ENCODE measurements around the gene RFX2.
"Not testable (repeated sequence)": the region's sequence is repeated elsewhere in the genome, so short reads cannot be mapped to it uniquely, and the experiment has no call there.

RFX2 gene

GRCh38 chr19:5964816-5965565, 145.3 kb downstream of the RFX2 start:
- DNase-seq, result no peak

GRCh38 chr19:5963855-5964254, 146.4 kb downstream of the RFX2 start:
- DNase-seq, result no peak

DNA sequence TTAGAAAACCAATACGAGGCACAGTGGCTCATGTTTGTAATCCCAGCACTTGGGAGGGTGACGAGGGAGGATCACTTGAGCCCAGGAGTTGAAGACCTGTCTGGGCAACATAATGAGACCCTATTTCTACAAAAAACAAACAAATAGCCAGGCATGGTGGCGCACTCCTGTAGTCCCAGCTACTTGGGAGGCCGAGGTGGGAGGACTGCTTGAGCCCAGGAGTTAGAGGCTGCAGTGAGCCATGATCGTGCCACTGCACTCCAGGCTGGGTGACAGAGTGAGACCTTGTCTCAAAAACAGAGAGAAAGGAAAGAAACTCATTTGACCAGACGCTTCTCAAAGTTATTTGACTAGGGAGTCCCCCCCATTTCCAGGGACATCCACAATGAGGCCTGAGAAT, 147.0 kb downstream of the RFX2 start:
- DNase-seq, result not testable (repeated sequence)

- DNase-seq, result peak; percentile 77
These were observed 148.0 kb downstream of the RFX2 start for GRCh38 chr19:5961969-5962945.

- DNase-seq, result not testable (repeated sequence)
These were observed 148.7 kb downstream of the RFX2 start for GRCh38 chr19:5961641-5961968.

DNA sequence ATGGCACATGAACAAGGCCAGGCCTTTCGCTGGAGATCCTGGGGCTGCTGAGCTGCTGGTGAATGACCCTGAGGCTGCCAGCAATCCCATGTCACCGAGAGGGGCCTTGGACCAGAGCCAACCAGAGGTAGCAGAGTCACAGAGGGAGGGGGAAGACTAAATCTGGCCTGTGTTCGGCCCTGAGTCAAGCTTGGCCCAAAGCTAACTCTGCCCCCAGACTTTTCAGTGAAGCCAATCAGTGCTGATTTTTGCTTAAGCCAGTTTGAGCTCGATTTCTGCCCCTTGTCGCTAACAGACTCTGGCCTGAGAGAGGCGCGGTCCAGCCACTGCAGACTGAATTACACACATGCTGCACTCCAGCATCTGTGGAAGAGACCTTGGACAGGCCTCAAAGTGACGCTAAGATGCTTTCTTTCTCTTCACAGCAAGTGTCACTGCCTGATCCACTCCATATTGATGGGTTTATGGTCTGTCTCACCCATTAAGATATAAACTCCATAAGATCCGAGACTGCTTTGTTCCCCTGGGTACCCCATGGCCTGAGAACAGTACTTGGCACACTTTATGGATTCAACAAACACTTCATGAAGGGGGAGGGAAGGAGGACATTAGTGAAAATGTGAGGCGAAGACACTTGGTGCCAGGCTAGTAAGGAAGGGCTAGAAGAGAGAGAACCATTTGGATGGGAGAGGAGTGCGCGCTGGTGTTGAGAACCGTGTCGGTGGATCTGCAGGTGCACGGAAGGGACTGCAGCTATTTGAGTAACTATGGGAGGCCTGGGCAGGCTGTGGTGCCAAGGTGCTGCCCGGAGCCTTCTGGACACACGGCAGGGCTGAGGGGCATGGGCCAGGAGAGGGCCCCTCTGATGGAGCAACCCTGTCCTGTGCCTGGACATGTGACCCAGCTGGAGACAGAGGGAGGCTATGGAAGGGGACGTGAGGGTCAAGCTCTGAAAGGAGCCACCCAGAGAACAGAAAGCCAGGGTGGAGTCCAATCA, 150.0 kb downstream of the RFX2 start:
- DNase-seq, result no peak

GRCh38 chr19:5959260-5960004, 150.9 kb downstream of the RFX2 start:
- no peak for DNase-seq

GRCh38 chr19:5958851-5959122, 151.5 kb downstream of the RFX2 start:
- DNase-seq, result no peak

- no peak for DNase-seq
These were observed 152.0 kb downstream of the RFX2 start for GRCh38 chr19:5958074-5958850.

GRCh38 chr19:5957170-5957569, 153.1 kb downstream of the RFX2 start:
- DNase-seq, result no peak

DNA sequence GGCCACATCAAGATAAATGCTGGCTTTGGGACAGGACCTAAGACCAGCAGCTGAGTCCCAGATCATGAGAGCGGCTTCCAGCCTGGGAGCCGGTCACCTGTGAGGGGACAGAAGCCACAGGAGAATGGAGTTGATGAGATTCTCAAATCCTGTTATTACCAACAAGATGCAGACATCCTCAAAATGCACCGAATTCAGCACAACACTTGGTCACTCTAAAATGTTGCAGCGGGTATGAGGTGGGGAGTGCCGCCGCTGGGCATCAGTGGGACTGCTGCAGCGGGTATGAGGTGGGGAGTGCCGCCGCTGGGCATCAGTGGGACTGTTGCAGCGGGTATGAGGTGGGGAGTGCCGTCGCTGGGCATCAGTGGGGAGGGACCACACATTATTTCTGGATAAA, 153.6 kb downstream of the RFX2 start:
- no peak for DNase-seq

DNA sequence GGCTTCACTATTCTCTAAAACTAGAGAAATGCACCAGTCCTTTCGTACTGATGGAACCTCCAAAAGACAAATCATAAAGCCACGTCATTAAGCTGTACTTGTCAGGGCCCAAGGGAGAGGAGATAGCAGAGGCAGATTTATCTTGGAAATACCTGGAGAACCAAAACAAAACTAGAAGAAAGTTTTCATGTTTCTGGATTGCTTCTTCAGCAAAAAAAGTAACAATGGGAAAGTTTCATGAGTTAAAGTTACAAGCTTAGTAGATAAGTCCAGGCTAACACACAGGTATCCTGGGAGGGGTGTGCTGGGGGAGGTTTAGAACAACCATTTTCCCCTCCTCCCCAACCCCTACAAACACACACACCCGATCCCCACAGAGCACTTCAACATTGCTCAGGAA, 154.0 kb downstream of the RFX2 start:
- DNase-seq, result no peak

GRCh38 chr19:5955636-5955935, 154.7 kb downstream of the RFX2 start:
- no peak for DNase-seq

- DNase-seq, result no peak
These were observed 156.0 kb downstream of the RFX2 start for GRCh38 chr19:5954293-5954692.

DNA sequence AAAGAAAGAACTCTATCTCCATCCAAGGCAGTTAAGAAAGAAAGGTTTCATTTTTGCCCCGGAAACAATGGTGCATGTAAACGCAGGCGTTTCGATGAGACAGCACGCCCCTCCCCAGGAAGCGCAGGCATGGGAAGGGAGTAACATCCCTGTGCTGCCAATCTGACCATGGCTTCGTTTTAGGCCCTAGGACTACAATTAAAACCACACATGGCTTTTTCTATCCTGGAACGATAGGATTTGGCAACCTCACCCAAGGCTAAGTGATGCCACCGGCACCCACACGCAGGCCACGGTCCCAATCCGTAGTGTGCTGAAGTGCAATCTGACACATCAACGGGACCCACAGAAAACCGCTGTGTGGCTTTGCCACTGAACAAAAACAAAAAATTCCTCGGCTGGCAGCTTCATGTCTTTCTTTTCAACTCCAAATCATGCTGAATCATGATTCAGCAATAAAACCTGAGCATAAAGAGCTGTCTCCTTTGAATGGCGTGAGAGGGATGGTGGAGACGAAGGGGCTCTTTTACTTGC, 156.6 kb downstream of the RFX2 start:
- DNase-seq, result peak; percentile 55

DNA sequence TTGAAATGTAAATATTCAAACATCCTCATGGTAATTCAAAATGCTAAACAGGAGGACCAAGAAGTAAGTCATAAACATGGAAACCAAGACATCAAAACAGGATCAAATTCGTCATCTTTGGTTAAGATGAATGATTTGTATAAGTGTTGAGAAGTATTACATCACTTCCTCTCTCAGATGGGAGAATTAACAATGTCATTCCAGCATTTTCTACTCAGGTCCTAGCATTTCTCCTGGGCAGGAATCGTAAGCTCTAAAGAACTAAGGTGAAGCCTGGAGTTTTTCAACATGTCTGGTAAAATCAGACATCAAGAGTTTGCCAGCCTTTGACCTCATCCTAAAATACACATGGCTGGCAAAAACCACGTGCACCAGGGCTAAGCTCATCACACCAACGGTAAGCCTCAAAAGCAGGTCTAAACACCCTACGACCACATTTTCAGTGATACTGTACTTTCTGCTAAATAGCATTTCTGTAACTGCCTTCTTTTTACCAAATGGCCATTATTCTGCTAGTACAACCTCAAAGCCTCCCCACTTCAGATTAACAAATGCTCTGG, 157.2 kb downstream of the RFX2 start:
- DNase-seq, result no peak

GRCh38 chr19:5952193-5953029, 157.9 kb downstream of the RFX2 start:
- no peak for DNase-seq

- DNase-seq, result no peak
These were observed 158.9 kb downstream of the RFX2 start for GRCh38 chr19:5951338-5951861.

- no peak for DNase-seq
These were observed 159.6 kb downstream of the RFX2 start for GRCh38 chr19:5950741-5951140.

- no peak for DNase-seq
These were observed 160.5 kb downstream of the RFX2 start for GRCh38 chr19:5949792-5950305.

Data from hematopoietic multipotent progenitor cell treated with erythropoietin and hydrocortisone succinate and interleukin-3 and kit ligand, for 6 days (in vitro differentiated cells).